ENCODE measurements around the gene SH3BGRL3.
"Not testable (repeated sequence)": the region's sequence is repeated elsewhere in the genome, so short reads cannot be mapped to it uniquely, and the experiment has no call there.

SH3BGRL3 gene

DNA sequence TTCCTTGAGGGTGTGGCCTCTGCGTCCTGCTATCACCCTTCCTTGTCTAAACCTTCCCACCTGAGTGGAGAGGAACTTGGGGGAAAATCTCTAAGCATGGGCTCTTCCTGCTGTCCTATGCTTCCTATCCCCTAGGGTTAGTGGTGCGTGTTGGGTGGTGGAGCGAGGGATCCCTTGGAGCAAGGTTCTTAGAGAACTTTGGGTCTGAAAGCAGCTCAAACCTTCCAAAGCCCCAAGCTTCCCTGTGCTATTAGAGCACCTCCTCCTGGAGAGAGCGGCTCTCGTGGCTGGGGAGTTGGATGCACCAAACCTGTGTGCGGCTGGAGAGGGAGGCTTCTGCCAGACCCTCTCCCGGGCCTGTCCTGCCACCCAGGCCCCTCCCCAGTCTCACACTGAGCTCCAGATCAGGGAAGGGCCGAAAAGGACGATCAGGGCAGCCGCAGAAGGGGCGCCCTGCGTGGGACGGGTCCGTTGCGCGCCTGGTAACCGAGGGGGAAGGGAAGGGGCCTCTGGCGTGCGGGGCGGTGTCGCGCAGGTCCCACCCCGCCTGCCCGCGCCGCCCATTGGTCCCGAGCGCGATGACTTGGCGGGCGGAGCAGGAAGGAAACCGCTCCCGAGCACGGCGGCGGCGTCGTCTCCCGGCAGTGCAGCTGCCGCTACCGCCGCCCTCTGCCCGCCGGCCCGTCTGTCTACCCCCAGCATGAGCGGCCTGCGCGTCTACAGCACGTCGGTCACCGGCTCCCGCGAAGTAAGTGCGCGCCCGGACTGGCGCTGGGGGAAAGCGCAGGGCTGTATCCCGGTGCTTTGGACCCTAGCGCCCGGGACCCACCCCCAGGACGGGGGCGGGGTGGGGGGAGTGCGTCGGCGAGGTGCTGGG, at the start of gene SH3BGRL3:
SH3BGRL3 (plus strand) TSS at position 631 of the 877 bp plus-strand sequence; CDS start at position 701, 70 bp downstream.
- Histone ChIP-seq H3K79me2 (ENCODE audit: control insufficient read depth, low read length) (peaks cover 8% of the 10 kb centered on the region; the same call in 1 of the 2 replicates), H4K20me1 (ENCODE audit: control insufficient read depth, insufficient read depth, low read depth, low read length) (peaks cover 2% of the 10 kb centered on the region; the same call in 1 of the 2 replicates), H3K9me2 (replicated peaks; ENCODE audit: control insufficient read depth, low read length) (no peaks in the 10 kb centered on the region), H3K4me3 (ENCODE audit: low read length) (peak within 1 kb of the TSS; percentile 92), H3K4me2 (ENCODE audit: low read length) (peak within 1 kb of the TSS; percentile 99), H3F3A (ENCODE audit: control insufficient read depth, insufficient read depth) (peaks cover 5% of the 10 kb centered on the region), H3K9me3 (ENCODE audit: control insufficient read depth, insufficient read depth, low read length) (no peaks in the 10 kb centered on the region), H3K27ac (ENCODE audit: low read depth, low read length) (peak within 1 kb of the TSS; percentile 41), H3K27me3 (ENCODE audit: control insufficient read depth, low read length) (no peaks in the 10 kb centered on the region), H3K36me3 (ENCODE audit: control insufficient read depth, low read length) (peaks cover 50% of the 10 kb centered on the region), H3K4me1 (ENCODE audit: control insufficient read depth, low read length) (peaks cover 31% of the 10 kb centered on the region)
- TF ChIP-seq, protein P1, sequence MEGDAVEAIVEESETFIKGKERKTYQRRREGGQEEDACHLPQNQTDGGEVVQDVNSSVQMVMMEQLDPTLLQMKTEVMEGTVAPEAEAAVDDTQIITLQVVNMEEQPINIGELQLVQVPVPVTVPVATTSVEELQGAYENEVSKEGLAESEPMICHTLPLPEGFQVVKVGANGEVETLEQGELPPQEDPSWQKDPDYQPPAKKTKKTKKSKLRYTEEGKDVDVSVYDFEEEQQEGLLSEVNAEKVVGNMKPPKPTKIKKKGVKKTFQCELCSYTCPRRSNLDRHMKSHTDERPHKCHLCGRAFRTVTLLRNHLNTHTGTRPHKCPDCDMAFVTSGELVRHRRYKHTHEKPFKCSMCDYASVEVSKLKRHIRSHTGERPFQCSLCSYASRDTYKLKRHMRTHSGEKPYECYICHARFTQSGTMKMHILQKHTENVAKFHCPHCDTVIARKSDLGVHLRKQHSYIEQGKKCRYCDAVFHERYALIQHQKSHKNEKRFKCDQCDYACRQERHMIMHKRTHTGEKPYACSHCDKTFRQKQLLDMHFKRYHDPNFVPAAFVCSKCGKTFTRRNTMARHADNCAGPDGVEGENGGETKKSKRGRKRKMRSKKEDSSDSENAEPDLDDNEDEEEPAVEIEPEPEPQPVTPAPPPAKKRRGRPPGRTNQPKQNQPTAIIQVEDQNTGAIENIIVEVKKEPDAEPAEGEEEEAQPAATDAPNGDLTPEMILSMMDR (IDR thresholded peaks at IDR 0.05; ENCODE audit: low read depth, low read length, poor library complexity, severe bottlenecking), result peak; percentile 65
- no peak for TF ChIP-seq EZH2phosphoT487 (IDR thresholded peaks at IDR 0.05; ENCODE audit: borderline replicate concordance, low read length)

DNA sequence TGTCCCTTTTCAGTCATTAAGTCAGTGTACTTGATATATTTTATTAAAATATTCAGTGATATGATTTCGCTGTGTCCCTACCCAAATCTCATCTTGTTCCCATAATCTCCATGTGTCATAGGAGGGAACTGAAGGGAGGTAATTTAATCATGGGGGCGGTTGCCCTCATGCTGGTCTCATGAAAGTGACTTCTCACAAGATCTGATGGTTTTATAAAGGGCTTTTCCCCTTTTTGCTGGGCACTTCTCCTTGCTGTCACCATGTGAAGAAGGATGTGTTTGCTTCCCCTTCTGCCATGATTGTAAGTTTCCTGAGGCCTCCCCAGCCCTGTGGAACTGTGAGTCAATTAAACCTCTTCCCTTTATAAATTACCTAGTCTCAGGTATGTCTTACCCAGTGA, 49.2 kb upstream of the SH3BGRL3 start:
- not testable (repeated sequence) for H3K36me3 ChIP-seq (ENCODE audit: control insufficient read depth, low read length); H3K27ac ChIP-seq (ENCODE audit: low read depth, low read length); H3K4me3 ChIP-seq (ENCODE audit: low read length); H3K9me3 ChIP-seq (ENCODE audit: control insufficient read depth, insufficient read depth, low read length); H3F3A ChIP-seq (ENCODE audit: control insufficient read depth, insufficient read depth); H4K20me1 ChIP-seq (ENCODE audit: control insufficient read depth, insufficient read depth, low read depth, low read length); H3K4me2 ChIP-seq (ENCODE audit: low read length); H3K27me3 ChIP-seq (ENCODE audit: control insufficient read depth, low read length); H3K9me2 ChIP-seq (replicated peaks; ENCODE audit: control insufficient read depth, low read length)
- peaks cover 12% of the 10 kb centered on the region for H3K4me1 ChIP-seq (ENCODE audit: control insufficient read depth, low read length)
- peaks cover 16% of the 10 kb centered on the region for H3K79me2 ChIP-seq (ENCODE audit: control insufficient read depth, low read length)

DNA sequence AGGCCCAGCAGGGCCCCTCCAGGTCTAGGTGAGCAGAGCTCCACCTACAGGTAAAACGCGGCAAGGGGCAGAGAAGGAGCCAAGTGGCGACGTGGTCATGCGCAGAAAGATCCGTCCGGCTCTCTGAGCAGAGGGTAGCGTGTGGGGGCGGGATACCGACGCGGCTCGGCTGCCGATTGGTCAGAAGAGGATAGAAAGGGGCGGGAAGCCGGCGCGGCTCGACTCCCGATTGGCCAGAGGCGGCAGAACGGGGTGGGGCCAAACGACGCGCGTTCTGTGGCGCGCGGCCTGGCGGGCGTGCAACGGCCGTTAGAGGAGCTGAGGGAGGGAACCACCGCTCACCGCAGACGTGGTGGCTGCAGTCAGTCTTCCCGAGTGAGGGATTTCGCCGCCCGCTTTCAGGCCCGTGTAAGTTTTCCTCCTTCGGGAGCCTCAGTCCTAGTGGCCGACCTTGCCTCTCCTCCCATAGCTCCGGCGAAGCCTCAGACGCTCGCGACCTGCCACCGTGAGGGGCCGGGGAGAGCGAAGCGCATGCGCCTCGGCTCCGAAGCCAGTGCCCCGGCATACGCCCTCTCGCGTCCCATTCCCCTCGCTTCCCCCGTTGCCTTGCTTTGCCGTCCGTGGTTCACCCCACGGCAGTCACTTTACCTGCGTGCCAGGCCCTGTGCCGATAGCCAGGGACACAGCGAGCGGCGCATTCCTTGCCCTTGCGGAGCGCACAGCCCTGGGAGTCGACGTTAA, 45.8 kb upstream of the SH3BGRL3 start, which contains the start of gene CEP85:
CEP85 (plus strand) TSS at position 298 of the 741 bp plus-strand sequence. CDS start 5,584 bp downstream, outside the sequence.
- Histone ChIP-seq H3K36me3 (ENCODE audit: control insufficient read depth, low read length) (peaks cover 32% of the 10 kb centered on the region), H3K4me1 (ENCODE audit: control insufficient read depth, low read length) (peaks cover 33% of the 10 kb centered on the region), H3F3A (ENCODE audit: control insufficient read depth, insufficient read depth) (0 out of 2 replicates have a peak, but pooled peaks cover 2% of the 10 kb centered on the region), H3K27ac (ENCODE audit: low read depth, low read length) (peak within 1 kb of the TSS; percentile 41), H3K4me3 (ENCODE audit: low read length) (peak within 1 kb of the TSS; percentile 86), H3K9me3 (ENCODE audit: control insufficient read depth, insufficient read depth, low read length) (no peaks in the 10 kb centered on the region), H3K27me3 (ENCODE audit: control insufficient read depth, low read length) (no peaks in the 10 kb centered on the region), H3K79me2 (ENCODE audit: control insufficient read depth, low read length) (peaks cover 50% of the 10 kb centered on the region), H3K4me2 (ENCODE audit: low read length) (peak within 1 kb of the TSS; percentile 92), H3K9me2 (replicated peaks; ENCODE audit: control insufficient read depth, low read length) (no peaks in the 10 kb centered on the region), H4K20me1 (ENCODE audit: control insufficient read depth, insufficient read depth, low read depth, low read length) (peaks cover 15% of the 10 kb centered on the region)
- TF ChIP-seq, protein P1 (IDR thresholded peaks at IDR 0.05; ENCODE audit: low read depth, low read length, poor library complexity, severe bottlenecking), result peak; percentile 84
- TF ChIP-seq EZH2phosphoT487 (IDR thresholded peaks at IDR 0.05; ENCODE audit: borderline replicate concordance, low read length), result no peak
